Fibroblast of lung (primary cell): Measurements from ENCODE around the gene ZNF646. TPM values are rescaled to one million over a fixed set of nuclear protein-coding genes. Genes with fewer than 3 reads are reported as not detected.

Experiments used
- DNase-seq, 2 donors: peaks; one replicate each; pipeline versions ENCODE4 v3.0.0 to v3.0.0-alpha.2; 2010; ENCODE audit warnings: low read depth in 2 of 2
- H2AFZ ChIP-seq: 2 replicates; pipeline ENCODE4 v1.5.1; 2012; ENCODE audit warnings: low read length, control low read depth, inconsistent platforms
- H3K27ac ChIP-seq: 2 replicates; pipeline ENCODE4 v1.5.1; 2011; ENCODE audit warnings: low read length, control low read depth; ENCODE audit not compliant: insufficient read depth
- H3K27me3 ChIP-seq: 2 replicates; pipeline ENCODE4 v1.5.1; 2011; ENCODE audit warnings: mild to moderate bottlenecking, low read length; ENCODE audit not compliant: control insufficient read depth, insufficient read depth
- H3K36me3 ChIP-seq: 2 replicates; pipeline ENCODE4 v1.5.1; 2011; ENCODE audit warnings: low read length; ENCODE audit not compliant: control insufficient read depth, insufficient read depth
- H3K4me1 ChIP-seq: 2 replicates; pipeline ENCODE4 v1.5.1; 2011; ENCODE audit warnings: low read length; ENCODE audit not compliant: control insufficient read depth, insufficient read depth; ENCODE audit errors: extremely low read depth
- H3K4me2 ChIP-seq: 2 replicates; pipeline ENCODE4 v1.5.1; 2011; ENCODE audit warnings: low read length, control low read depth; ENCODE audit not compliant: insufficient read depth; ENCODE audit errors: extremely low read depth
- H3K4me3 ChIP-seq, 4 experiments: fragments of 200-600 bp in 1 of 4; sonication (generic) in 1 of 4; replicated peaks in 1 of 4; 2 replicates each; pipeline ENCODE4 v1.5.1; 2011 to 2016; ENCODE audit warnings: low read length in 4 of 4, low read depth in 3 of 4, mild to moderate bottlenecking in 3 of 4, control low read depth in 2 of 4, inconsistent platforms in 1 of 4, mixed read lengths in 1 of 4; ENCODE audit not compliant: insufficient read depth in 1 of 4; ENCODE audit errors: control extremely low read depth in 1 of 4
- H3K79me2 ChIP-seq: 2 replicates; pipeline ENCODE4 v1.5.1; 2012; ENCODE audit warnings: mild to moderate bottlenecking, low read length, inconsistent platforms; ENCODE audit not compliant: control insufficient read depth, insufficient read depth
- H3K9ac ChIP-seq: 2 replicates; pipeline ENCODE4 v1.5.1; 2011; ENCODE audit warnings: mild to moderate bottlenecking, low read length, control low read depth; ENCODE audit not compliant: insufficient read depth
- H3K9me3 ChIP-seq: 2 replicates; pipeline ENCODE4 v1.5.1; 2012; ENCODE audit warnings: low read depth, low read length; ENCODE audit not compliant: control insufficient read depth, insufficient read depth
- H4K20me1 ChIP-seq: 2 replicates; pipeline ENCODE4 v1.5.1; 2011; ENCODE audit warnings: low read length; ENCODE audit not compliant: control insufficient read depth, insufficient read depth; ENCODE audit errors: extremely low read depth
- CTCF ChIP-seq, 2 donors: IDR thresholded peaks in 1 of 2; conservative IDR thresholded peaks in 1 of 2; 1 replicate in 1 of 2; 2 replicates in 1 of 2; pipeline ENCODE4 v1.5.1; 2011 to 2012; ENCODE audit warnings: low read length in 2 of 2, control low read depth in 1 of 2, inconsistent platforms in 1 of 2, low read depth in 1 of 2, mild to moderate bottlenecking in 1 of 2
- EZH2 ChIP-seq: IDR thresholded peaks from 2 replicates; pipeline ENCODE4 v1.5.1; 2012; ENCODE audit warnings: low read length, control low read depth, mild to moderate bottlenecking; ENCODE audit errors: missing control alignments
- polyA plus RNA-seq, 2 donors: library from polyadenylated mRNA; depleted of rRNA in 1 of 2; stranded (reverse) in 1 of 2; unstranded in 1 of 2; fragments of >200 nt; gene quantifications; 2 replicates each; pipeline ENCODE4 v1.2.1, GENCODE V29; 2011 to 2012; ENCODE audit warnings: missing spikeins in 1 of 2
- total RNA-seq: library from RNA; depleted of rRNA; stranded (reverse); fragments of >200 nt; gene quantifications from 2 replicates; pipeline ENCODE4 v1.2.1, GENCODE V29; 2014

ZNF646 gene
- total and polyA plus RNA-seq, 2 donors (not counting 1 experiment from before 2014, with no cell fraction given): 2.6 to 13.2 TPM

GRCh38 chr16:31083081-31083480 is 8.9 kb downstream of the ZNF646 start:
- Histone ChIP-seq H2AFZ (no peak overlapping the region), H4K20me1 (no peaks in the 10 kb centered on the region), H3K27ac (no peak overlapping the region), H3K4me3 (no peak overlapping the region), H3K4me2 (no peak overlapping the region), H3K4me1 (no peaks in the 10 kb centered on the region), H3K27me3 (no peaks in the 10 kb centered on the region), H3K9me3 (no peaks in the 10 kb centered on the region), H3K36me3 (peaks cover 35% of the 10 kb centered on the region), H3K79me2 (peaks cover 9% of the 10 kb centered on the region), H3K9ac (no peak overlapping the region)
- no peak for DNase-seq
- no peak for TF ChIP-seq CTCF (conservative IDR thresholded peaks at IDR 0.05 in 1 of 2, IDR thresholded peaks at IDR 0.05 in 1 of 2; ENCODE audit: low read depth in 1 of 2, low read length in 2 of 2)
- no peak for TF ChIP-seq EZH2

- H3K36me3 ChIP-seq: peaks cover 30% of the 10 kb centered on the region
- H3K4me1 ChIP-seq: no peaks in the 10 kb centered on the region
- no peak overlapping the region for H2AFZ ChIP-seq
- no peaks in the 10 kb centered on the region for H4K20me1 ChIP-seq
- DNase-seq: no peak
- no peak overlapping the region for H3K27ac ChIP-seq
- H3K27me3 ChIP-seq: no peaks in the 10 kb centered on the region
- no peak overlapping the region for H3K9ac ChIP-seq
- H3K4me2 ChIP-seq: no peak overlapping the region
- H3K79me2 ChIP-seq: peaks cover 5% of the 10 kb centered on the region
- TF ChIP-seq CTCF (conservative IDR thresholded peaks at IDR 0.05 in 1 of 2, IDR thresholded peaks at IDR 0.05 in 1 of 2; ENCODE audit: low read depth in 1 of 2, low read length in 2 of 2) (no peak), EZH2 (no peak)
- H3K9me3 ChIP-seq: no peaks in the 10 kb centered on the region
- no peak overlapping the region for H3K4me3 ChIP-seq
These were observed 9.3 kb downstream of the ZNF646 start for GRCh38 chr16:31083556-31083955.

GRCh38 chr16:31083981-31084380 is 9.8 kb downstream of the ZNF646 start:
- no peak overlapping the region for H2AFZ ChIP-seq
- DNase-seq: no peak

More at GRCh38 chr16:31083981-31084380, 9.8 kb downstream of the ZNF646 start:
- Histone ChIP-seq H3K27me3 (no peaks in the 10 kb centered on the region), H4K20me1 (no peaks in the 10 kb centered on the region), H3K4me2 (no peak overlapping the region), H3K4me1 (no peaks in the 10 kb centered on the region), H3K4me3 (no peak overlapping the region), H3K36me3 (peaks cover 28% of the 10 kb centered on the region), H3K79me2 (peaks cover 2% of the 10 kb centered on the region), H3K27ac (no peak overlapping the region), H3K9me3 (no peaks in the 10 kb centered on the region), H3K9ac (no peak overlapping the region)
- TF ChIP-seq EZH2 (no peak), CTCF (conservative IDR thresholded peaks at IDR 0.05 in 1 of 2, IDR thresholded peaks at IDR 0.05 in 1 of 2; ENCODE audit: low read depth in 1 of 2, low read length in 2 of 2) (no peak)
